Subcutaneous adipose tissue (tissue), 4 donors: ENCODE data around the gene CCSER1. TPM values are rescaled to one million over a fixed set of nuclear protein-coding genes. Genes with fewer than 3 reads are reported as not detected.

Source experiments
- total RNA-seq, 4 donors: library from RNA; depleted of rRNA; stranded (reverse); fragments of >200 nt; gene quantifications; one replicate each; pipeline ENCODE4 v1.1.0, GENCODE V29; 2016
- TF ChIP-seq, protein P1 (sequence below): fragments of 450-650 bp; IDR thresholded peaks from one replicate; pipeline ENCODE4 v1.5.1; 2016; ENCODE audit warnings: low read depth, mild to moderate bottlenecking, control low read depth, antibody characterized with exemption, moderate library complexity

CCSER1 gene
- total RNA-seq, 4 donors from 2014 or later, result 8.0 to 18.1 (median 16.0) TPM

- TF ChIP-seq, protein P1, sequence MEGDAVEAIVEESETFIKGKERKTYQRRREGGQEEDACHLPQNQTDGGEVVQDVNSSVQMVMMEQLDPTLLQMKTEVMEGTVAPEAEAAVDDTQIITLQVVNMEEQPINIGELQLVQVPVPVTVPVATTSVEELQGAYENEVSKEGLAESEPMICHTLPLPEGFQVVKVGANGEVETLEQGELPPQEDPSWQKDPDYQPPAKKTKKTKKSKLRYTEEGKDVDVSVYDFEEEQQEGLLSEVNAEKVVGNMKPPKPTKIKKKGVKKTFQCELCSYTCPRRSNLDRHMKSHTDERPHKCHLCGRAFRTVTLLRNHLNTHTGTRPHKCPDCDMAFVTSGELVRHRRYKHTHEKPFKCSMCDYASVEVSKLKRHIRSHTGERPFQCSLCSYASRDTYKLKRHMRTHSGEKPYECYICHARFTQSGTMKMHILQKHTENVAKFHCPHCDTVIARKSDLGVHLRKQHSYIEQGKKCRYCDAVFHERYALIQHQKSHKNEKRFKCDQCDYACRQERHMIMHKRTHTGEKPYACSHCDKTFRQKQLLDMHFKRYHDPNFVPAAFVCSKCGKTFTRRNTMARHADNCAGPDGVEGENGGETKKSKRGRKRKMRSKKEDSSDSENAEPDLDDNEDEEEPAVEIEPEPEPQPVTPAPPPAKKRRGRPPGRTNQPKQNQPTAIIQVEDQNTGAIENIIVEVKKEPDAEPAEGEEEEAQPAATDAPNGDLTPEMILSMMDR, result no peak
These were observed 562.5 kb downstream of the CCSER1 start for GRCh38 chr4:90689739-90690138.

- TF ChIP-seq, protein P1, result no peak
These were observed 568.2 kb downstream of the CCSER1 start for GRCh38 chr4:90695411-90695810.

DNA sequence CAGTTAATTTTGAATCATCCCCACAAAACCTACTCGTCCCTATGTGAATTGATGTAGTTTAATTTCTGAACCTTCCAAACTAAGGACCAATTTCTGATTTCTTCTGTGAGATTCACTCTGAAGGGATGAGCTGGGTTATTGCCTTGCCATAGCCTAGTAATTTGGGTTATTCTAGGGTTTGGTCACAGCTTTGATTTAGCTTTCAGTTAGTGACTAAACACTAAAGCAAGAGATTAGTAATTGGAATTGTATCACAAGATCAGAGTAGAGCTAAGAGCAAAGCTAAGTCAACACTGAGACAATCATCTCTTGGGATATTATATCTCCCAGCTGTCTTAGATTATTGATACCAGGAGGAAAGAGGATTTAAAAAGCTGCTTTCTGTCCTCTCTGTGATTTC lies 588.0 kb downstream of the CCSER1 start:
- TF ChIP-seq, protein P1, result no peak

DNA sequence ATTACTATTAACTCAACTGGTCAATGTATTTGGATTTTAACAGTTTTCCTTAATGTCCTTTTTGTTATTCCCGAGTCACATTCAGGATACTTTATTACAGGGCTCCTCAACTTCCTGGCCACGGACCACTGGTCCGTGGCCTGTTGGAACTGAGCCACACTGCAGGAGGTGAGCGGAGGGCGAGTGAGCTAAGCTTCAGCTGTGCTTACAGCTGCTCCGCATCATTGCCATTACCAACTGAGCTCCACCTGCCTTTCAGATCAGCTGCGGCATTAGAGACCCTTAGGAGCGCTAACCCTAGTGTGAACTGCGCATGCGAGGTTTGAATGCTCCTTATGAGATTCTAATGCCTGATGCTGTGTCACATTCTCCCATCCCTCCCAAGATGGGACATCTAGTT lies 591.7 kb downstream of the CCSER1 start:
- TF ChIP-seq, protein P1, result no peak

DNA sequence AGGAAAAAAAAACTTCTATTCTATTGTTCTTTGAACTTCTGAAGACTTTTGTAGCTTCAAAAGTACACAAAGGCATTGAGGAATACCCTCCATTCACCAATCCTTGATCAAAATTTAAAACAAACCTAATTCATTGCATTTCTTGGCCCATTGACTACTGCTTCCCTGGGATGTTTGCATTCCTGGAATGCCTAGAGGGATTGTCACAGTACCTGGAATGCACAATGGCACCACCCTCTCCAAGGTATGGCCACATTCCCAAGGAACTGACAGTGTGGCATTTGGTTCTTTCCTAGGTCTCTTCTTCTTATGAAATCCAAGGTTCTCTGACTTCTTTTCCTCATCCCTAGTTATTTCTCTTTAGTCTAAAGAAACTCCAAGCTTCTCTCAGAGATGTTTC lies 600.7 kb downstream of the CCSER1 start:
- TF ChIP-seq, protein P1, result no peak

GRCh38 chr4:90730752-90731151 lies 603.6 kb downstream of the CCSER1 start:
- TF ChIP-seq, protein P1, result no peak

- TF ChIP-seq, protein P1, result no peak
These were observed 606.0 kb downstream of the CCSER1 start for GRCh38 chr4:90733211-90733610.
